KMS-11 (cell line): ENCODE measurements around the gene GUCA2B.

Experiments
- H2AFZ ChIP-seq: fragments of 200-600 bp; sonication (generic); 2 replicates; pipeline ENCODE4 v1.6.1; 2016; ENCODE audit warnings: antibody characterized with exemption, mixed run types, low read depth
- H3K27ac ChIP-seq: fragments of 200-600 bp; sonication (generic); 2 replicates; pipeline ENCODE4 v1.6.1; 2016; ENCODE audit warnings: mild to moderate bottlenecking, mixed run types
- H3K27me3 ChIP-seq: fragments of 200-600 bp; sonication (generic); 2 replicates; pipeline ENCODE4 v1.6.1; 2017; ENCODE audit warnings: mild to moderate bottlenecking, low read depth, mixed run types, moderate library complexity; ENCODE audit not compliant: insufficient read depth
- H3K36me3 ChIP-seq: fragments of 200-600 bp; sonication (generic); 2 replicates; pipeline ENCODE4 v1.6.1; 2017; ENCODE audit warnings: mild to moderate bottlenecking, mixed run types; ENCODE audit not compliant: insufficient read depth
- H3K4me1 ChIP-seq: fragments of 200-600 bp; sonication (generic); 2 replicates; pipeline ENCODE4 v1.6.1; 2016; ENCODE audit warnings: mild to moderate bottlenecking, low read depth, mixed run types; ENCODE audit not compliant: poor library complexity, severe bottlenecking
- H3K4me2 ChIP-seq: fragments of 200-600 bp; sonication (generic); 2 replicates; pipeline ENCODE4 v1.7.0; 2016; ENCODE audit warnings: mild to moderate bottlenecking, mixed run types
- H3K4me3 ChIP-seq: fragments of 200-600 bp; sonication (generic); IDR thresholded peaks from 2 replicates; pipeline ENCODE4 v1.6.1; 2017; ENCODE audit warnings: low read depth, low read length, mixed read lengths; ENCODE audit not compliant: insufficient read depth
- H3K79me2 ChIP-seq: fragments of 200-600 bp; sonication (generic); 2 replicates; pipeline ENCODE4 v1.6.1; 2016; ENCODE audit warnings: low read depth, mixed run types; ENCODE audit not compliant: insufficient read depth
- H3K9ac ChIP-seq: fragments of 200-600 bp; sonication (generic); 2 replicates; pipeline ENCODE4 v1.6.1; 2016; ENCODE audit warnings: mild to moderate bottlenecking, mixed run types
- H4K20me1 ChIP-seq: fragments of 200-600 bp; sonication (generic); 2 replicates; pipeline ENCODE4 v1.6.1; 2016; ENCODE audit warnings: mild to moderate bottlenecking, mixed run types; ENCODE audit not compliant: insufficient read depth
- TF ChIP-seq, protein P1 (sequence below): fragments of 200-600 bp; sonication (generic); conservative IDR thresholded peaks from 2 replicates; pipeline ENCODE4 v1.6.1; 2017; ENCODE audit warnings: low read depth, mild to moderate bottlenecking, antibody characterized with exemption, low read length, moderate library complexity, mixed read lengths

The GUCA2B gene

DNA sequence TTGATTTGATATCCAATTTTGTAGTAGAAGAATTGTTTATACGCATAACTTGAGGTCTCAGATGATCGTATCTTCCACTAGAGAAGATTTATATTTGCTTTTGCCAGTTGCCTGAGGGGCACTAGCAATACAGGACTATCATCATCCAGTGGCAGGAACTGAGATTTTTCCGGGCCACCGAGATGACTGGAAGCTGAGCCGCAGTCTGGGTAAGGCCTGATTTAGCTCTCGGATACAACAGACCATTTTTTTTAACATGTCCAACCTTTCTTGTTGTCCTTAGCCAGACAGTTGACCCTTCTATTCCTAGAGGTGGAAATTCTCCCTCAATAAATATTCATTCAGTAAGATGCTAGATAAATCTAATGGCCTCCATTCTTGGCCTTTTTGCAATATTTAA, 25.4 kb upstream of the GUCA2B start:
- Histone ChIP-seq H4K20me1 (no peaks in the 10 kb centered on the region), H2AFZ (no peak overlapping the region), H3K79me2 (no peaks in the 10 kb centered on the region), H3K27ac (no peak overlapping the region), H3K4me1 (no peaks in the 10 kb centered on the region), H3K4me2 (no peak overlapping the region), H3K36me3 (no peaks in the 10 kb centered on the region), H3K4me3 (no peak overlapping the region), H3K9ac (no peak overlapping the region), H3K27me3 (no peaks in the 10 kb centered on the region)
- TF ChIP-seq, protein P1, sequence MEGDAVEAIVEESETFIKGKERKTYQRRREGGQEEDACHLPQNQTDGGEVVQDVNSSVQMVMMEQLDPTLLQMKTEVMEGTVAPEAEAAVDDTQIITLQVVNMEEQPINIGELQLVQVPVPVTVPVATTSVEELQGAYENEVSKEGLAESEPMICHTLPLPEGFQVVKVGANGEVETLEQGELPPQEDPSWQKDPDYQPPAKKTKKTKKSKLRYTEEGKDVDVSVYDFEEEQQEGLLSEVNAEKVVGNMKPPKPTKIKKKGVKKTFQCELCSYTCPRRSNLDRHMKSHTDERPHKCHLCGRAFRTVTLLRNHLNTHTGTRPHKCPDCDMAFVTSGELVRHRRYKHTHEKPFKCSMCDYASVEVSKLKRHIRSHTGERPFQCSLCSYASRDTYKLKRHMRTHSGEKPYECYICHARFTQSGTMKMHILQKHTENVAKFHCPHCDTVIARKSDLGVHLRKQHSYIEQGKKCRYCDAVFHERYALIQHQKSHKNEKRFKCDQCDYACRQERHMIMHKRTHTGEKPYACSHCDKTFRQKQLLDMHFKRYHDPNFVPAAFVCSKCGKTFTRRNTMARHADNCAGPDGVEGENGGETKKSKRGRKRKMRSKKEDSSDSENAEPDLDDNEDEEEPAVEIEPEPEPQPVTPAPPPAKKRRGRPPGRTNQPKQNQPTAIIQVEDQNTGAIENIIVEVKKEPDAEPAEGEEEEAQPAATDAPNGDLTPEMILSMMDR: no peak

DNA sequence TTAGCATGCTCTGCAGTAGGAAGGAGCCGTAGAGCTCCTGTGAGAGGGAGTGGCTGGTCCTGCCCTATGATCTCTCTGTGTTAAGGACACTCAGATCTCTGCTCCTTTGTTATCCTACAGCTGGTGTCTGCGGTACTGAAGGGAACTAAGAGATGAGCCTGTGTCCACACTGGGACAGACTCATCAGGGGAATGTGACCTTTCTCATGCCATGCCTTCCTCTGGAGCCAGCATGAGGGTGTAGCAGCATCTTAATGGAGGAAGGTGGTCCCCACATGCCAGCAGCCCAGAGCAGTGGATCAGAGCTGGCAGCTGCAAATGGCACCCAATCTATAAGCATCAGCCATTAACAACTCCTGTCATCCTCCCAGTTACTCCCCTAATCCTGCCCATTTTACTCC, 24.7 kb upstream of the GUCA2B start:
- Histone ChIP-seq H3K27me3 (no peaks in the 10 kb centered on the region), H3K27ac (no peak overlapping the region), H2AFZ (no peak overlapping the region), H3K36me3 (no peaks in the 10 kb centered on the region), H3K79me2 (no peaks in the 10 kb centered on the region), H3K9ac (no peak overlapping the region), H4K20me1 (no peaks in the 10 kb centered on the region), H3K4me3 (no peak overlapping the region), H3K4me2 (no peak overlapping the region), H3K4me1 (no peaks in the 10 kb centered on the region)
- TF ChIP-seq, protein P1: no peak

DNA sequence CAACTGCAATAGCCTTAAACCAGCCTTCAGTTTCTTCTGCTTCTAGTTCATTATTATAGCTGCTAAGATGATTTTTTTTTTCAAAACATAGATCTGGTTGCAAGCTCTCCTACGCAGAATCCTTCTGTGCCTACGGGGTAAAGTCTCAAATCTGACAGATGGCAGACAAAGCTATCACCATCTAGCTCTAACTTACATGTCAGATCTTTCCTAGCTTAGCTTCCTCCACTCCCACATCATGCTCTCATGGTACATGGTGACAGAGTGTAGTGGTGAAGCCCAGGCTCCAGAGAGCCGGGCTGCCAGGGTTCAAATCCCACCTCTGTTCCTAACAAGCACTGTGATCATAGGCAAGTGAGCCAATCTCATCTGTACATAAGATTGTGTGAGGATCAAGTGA, 24.2 kb upstream of the GUCA2B start:
- H3K4me3 ChIP-seq: no peak overlapping the region
- no peaks in the 10 kb centered on the region for H3K4me1 ChIP-seq
- no peak overlapping the region for H3K9ac ChIP-seq
- H4K20me1 ChIP-seq: no peaks in the 10 kb centered on the region
- TF ChIP-seq, protein P1: no peak
- H3K36me3 ChIP-seq: no peaks in the 10 kb centered on the region
- no peak overlapping the region for H3K4me2 ChIP-seq
- H3K79me2 ChIP-seq: no peaks in the 10 kb centered on the region
- no peak overlapping the region for H2AFZ ChIP-seq
- H3K27me3 ChIP-seq: no peaks in the 10 kb centered on the region
- H3K27ac ChIP-seq: no peak overlapping the region

DNA sequence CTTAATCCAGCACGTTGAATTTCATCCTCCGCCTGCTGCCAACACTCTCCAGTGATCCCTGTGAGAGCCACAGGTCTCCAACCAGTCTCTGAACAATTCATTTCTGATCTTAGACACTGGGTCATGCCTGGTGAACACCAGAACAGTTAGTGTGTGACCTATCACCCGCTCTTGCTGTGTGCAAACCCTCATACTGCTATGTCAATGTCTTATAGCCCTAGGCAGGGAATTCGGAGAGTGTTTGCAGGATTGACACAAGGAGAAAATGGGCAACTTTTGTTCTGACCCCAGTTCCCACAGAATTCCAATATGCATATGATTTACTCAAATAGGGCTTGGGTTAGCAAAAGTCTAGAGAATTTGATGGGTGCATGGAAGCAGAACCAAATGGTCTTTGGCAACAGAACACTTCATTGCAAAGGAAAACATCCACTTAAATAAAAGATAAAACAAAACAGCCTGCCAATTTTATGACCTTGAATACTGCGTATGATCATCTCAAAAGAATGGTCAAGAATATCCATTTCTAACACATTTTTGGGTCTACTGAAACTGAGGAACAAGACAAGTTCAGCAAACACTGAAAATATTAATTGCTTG, 23.0 kb upstream of the GUCA2B start:
- Histone ChIP-seq H2AFZ (no peak overlapping the region), H3K27me3 (no peaks in the 10 kb centered on the region), H4K20me1 (no peaks in the 10 kb centered on the region), H3K4me1 (no peaks in the 10 kb centered on the region), H3K36me3 (no peaks in the 10 kb centered on the region), H3K79me2 (no peaks in the 10 kb centered on the region), H3K27ac (no peak overlapping the region), H3K9ac (no peak overlapping the region), H3K4me3 (no peak overlapping the region), H3K4me2 (no peak overlapping the region)
- TF ChIP-seq, protein P1: no peak
